Loucy (cell line): ENCODE data around the gene PDXP.

Experiments
- CTCF ChIP-seq: fragments of 200-600 bp; sonication (generic); conservative IDR thresholded peaks from 2 replicates; pipeline ENCODE4 v1.5.1; 2014; ENCODE audit warnings: mild to moderate bottlenecking, antibody characterized with exemption, low read length
- EZH2phosphoT487 ChIP-seq: fragments of 200-600 bp; IDR thresholded peaks from 2 replicates; pipeline ENCODE4 v1.6.1; 2018; ENCODE audit warnings: antibody characterized with exemption, mild to moderate bottlenecking, moderate library complexity, borderline replicate concordance

GRCh38 chr22:37624876-37625275 is 33.6 kb upstream of the PDXP start:
- TF ChIP-seq CTCF (no peak), EZH2phosphoT487 (no peak)
